Measurements from ENCODE around the gene KDM4B.

DNA sequence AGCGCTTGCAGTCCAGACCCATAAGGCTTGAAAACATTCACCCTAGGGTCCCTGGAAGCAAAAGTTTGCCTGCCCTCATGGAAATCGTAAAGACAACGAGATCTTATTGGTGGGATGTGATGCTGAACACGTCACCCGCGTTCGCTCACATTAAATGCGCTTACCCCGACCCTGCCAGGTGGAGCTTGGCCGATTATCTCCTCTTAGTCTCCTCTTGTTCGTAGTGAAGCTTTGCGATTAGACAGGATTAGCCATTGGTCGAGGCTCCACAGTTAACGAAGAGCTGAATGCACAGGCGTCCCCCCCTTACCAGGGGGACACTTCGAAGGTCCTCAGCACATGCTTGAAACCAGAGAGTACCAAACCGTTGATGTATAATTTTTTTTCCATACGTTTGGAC lies 16.0 kb upstream of the KDM4B start:
- TF ChIP-seq, protein P1, sequence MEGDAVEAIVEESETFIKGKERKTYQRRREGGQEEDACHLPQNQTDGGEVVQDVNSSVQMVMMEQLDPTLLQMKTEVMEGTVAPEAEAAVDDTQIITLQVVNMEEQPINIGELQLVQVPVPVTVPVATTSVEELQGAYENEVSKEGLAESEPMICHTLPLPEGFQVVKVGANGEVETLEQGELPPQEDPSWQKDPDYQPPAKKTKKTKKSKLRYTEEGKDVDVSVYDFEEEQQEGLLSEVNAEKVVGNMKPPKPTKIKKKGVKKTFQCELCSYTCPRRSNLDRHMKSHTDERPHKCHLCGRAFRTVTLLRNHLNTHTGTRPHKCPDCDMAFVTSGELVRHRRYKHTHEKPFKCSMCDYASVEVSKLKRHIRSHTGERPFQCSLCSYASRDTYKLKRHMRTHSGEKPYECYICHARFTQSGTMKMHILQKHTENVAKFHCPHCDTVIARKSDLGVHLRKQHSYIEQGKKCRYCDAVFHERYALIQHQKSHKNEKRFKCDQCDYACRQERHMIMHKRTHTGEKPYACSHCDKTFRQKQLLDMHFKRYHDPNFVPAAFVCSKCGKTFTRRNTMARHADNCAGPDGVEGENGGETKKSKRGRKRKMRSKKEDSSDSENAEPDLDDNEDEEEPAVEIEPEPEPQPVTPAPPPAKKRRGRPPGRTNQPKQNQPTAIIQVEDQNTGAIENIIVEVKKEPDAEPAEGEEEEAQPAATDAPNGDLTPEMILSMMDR (conservative IDR thresholded peaks at IDR 0.05), result no peak
- no peak for TF ChIP-seq ZFX (IDR thresholded peaks at IDR 0.05)

All from C4-2B (cell line).